GM19372 (cell line): Measurements from ENCODE around the gene ARHGEF3.

ENCODE experiments used
- ATAC-seq: cut with Tn5 transposase; IDR thresholded peaks from one replicate; pipeline ENCODE4 v1.9.1; 2021; ENCODE audit warnings: mild to moderate bottlenecking, low read depth, moderate library complexity; ENCODE audit not compliant: unreplicated experiment

The ARHGEF3 gene

GRCh38 chr3:56796996-56797395 is 4.8 kb downstream of the ARHGEF3 start:
- no peak for ATAC-seq

- ATAC-seq: no peak
Measured at GRCh38 chr3:56796202-56796601, 5.5 kb downstream of the ARHGEF3 start.

GRCh38 chr3:56795829-56796185 is 5.9 kb downstream of the ARHGEF3 start:
- ATAC-seq: no peak

- no peak for ATAC-seq
Measured at GRCh38 chr3:56795097-56795828, 6.5 kb downstream of the ARHGEF3 start.

- ATAC-seq: no peak
Measured at GRCh38 chr3:56792193-56792592, 9.6 kb downstream of the ARHGEF3 start.

- no peak for ATAC-seq
Measured at GRCh38 chr3:56790016-56790821, 11.5 kb downstream of the ARHGEF3 start.

- ATAC-seq: no peak
Measured at GRCh38 chr3:56789076-56789475, 12.7 kb downstream of the ARHGEF3 start.

GRCh38 chr3:56788521-56788920 is 13.2 kb downstream of the ARHGEF3 start:
- no peak for ATAC-seq

GRCh38 chr3:56787784-56788256 is 13.9 kb downstream of the ARHGEF3 start:
- ATAC-seq: no peak

- ATAC-seq: no peak
Measured at GRCh38 chr3:56787258-56787775, 14.4 kb downstream of the ARHGEF3 start.

GRCh38 chr3:56785499-56785898 is 16.2 kb downstream of the ARHGEF3 start:
- no peak for ATAC-seq

- no peak for ATAC-seq
Measured at GRCh38 chr3:56784448-56785001, 17.2 kb downstream of the ARHGEF3 start.

GRCh38 chr3:56783644-56784447 is 17.9 kb downstream of the ARHGEF3 start:
- ATAC-seq: peak; percentile 95

- no peak for ATAC-seq
Measured at GRCh38 chr3:56782906-56783305, 18.8 kb downstream of the ARHGEF3 start.

GRCh38 chr3:56782215-56782614 is 19.5 kb downstream of the ARHGEF3 start:
- no peak for ATAC-seq

GRCh38 chr3:56781762-56782161 is 20.0 kb downstream of the ARHGEF3 start:
- ATAC-seq: no peak

GRCh38 chr3:56780936-56781335 is 20.8 kb downstream of the ARHGEF3 start:
- ATAC-seq: no peak

GRCh38 chr3:56778893-56779292 is 22.9 kb downstream of the ARHGEF3 start:
- no peak for ATAC-seq

- ATAC-seq: no peak
Measured at GRCh38 chr3:56776556-56776950, 25.2 kb downstream of the ARHGEF3 start.

GRCh38 chr3:56775838-56776555 is 25.8 kb downstream of the ARHGEF3 start:
- ATAC-seq: no peak
